Smooth muscle cell (in vitro differentiated cells): Measurements from ENCODE around the gene CTDSPL. TPM values are rescaled to one million over a fixed set of nuclear protein-coding genes. Genes with fewer than 3 reads are reported as not detected.

Experiments used
- DNase-seq: peaks from one replicate; lab custom pipeline; 2025; ENCODE audit not compliant: unreplicated experiment; lab: John Stamatoyannopoulos, UW
- H2AFZ ChIP-seq: fragments of 200-600 bp; sonication (generic); 2 replicates; pipeline ENCODE4 v1.6.0; 2016; ENCODE audit warnings: antibody characterized with exemption, low read depth, mild to moderate bottlenecking
- H3F3A ChIP-seq: fragments of 200-600 bp; sonication (generic); 2 replicates; pipeline ENCODE4 v1.6.0; 2017; ENCODE audit warnings: antibody characterized with exemption, low read depth
- H3K27ac ChIP-seq: fragments of 200-600 bp; sonication (generic); 2 replicates; pipeline ENCODE4 v1.5.1; 2016; ENCODE audit warnings: low read depth, mild to moderate bottlenecking
- H3K27me3 ChIP-seq: fragments of 200-600 bp; sonication (generic); 2 replicates; pipeline ENCODE4 v1.6.1; 2016; ENCODE audit warnings: low read depth, mild to moderate bottlenecking
- H3K36me3 ChIP-seq: fragments of 200-600 bp; sonication (generic); 2 replicates; pipeline ENCODE4 v1.5.1; 2016; ENCODE audit warnings: low read depth
- H3K4me1 ChIP-seq: fragments of 200-600 bp; sonication (generic); 2 replicates; pipeline ENCODE4 v1.5.1; 2016; ENCODE audit warnings: low read depth
- H3K4me2 ChIP-seq: fragments of 200-600 bp; sonication (generic); 2 replicates; pipeline ENCODE4 v1.6.0; 2016; ENCODE audit warnings: mild to moderate bottlenecking
- H3K4me3 ChIP-seq: fragments of 200-600 bp; sonication (generic); 2 replicates; pipeline ENCODE4 v1.5.1; 2016; ENCODE audit warnings: mild to moderate bottlenecking
- H3K79me2 ChIP-seq: fragments of 200-600 bp; sonication (generic); 2 replicates; pipeline ENCODE4 v1.6.0; 2016; ENCODE audit warnings: low read depth, mild to moderate bottlenecking
- H3K9ac ChIP-seq: fragments of 200-600 bp; sonication (generic); 2 replicates; pipeline ENCODE4 v1.6.0; 2016; ENCODE audit warnings: low read depth
- H3K9me3 ChIP-seq: fragments of 200-600 bp; sonication (generic); replicated peaks from 2 replicates; pipeline ENCODE4 v1.5.1; 2016; ENCODE audit warnings: low read depth
- H4K20me1 ChIP-seq: fragments of 200-600 bp; sonication (generic); 2 replicates; pipeline ENCODE4 v1.6.0; 2016; ENCODE audit warnings: low read depth
- WGBS: methylation state at CpG from one replicate; pipeline ENCODE4 v1.1.7; 2016; ENCODE audit warnings: low lambda C conversion rate; 5-methylcytosine and 5-hydroxymethylcytosine counted together
- polyA plus RNA-seq: library from polyadenylated mRNA; unstranded; fragments of >200 nt; fragmentation: Nextera tagmentation; extraction: Ambion mirVana; gene quantifications from 2 replicates; pipeline ENCODE4 v1.2.1, GENCODE V29; 2016
- total RNA-seq: library from RNA; depleted of rRNA; stranded (reverse); fragments of >200 nt; gene quantifications from 2 replicates; pipeline ENCODE4 v1.2.3, GENCODE V29; 2014
- TF ChIP-seq, protein P1 (sequence below): fragments of 200-600 bp; sonication (generic); IDR thresholded peaks from 2 replicates; pipeline ENCODE4 v1.5.1; 2017; ENCODE audit warnings: borderline replicate concordance, mild to moderate bottlenecking, antibody characterized with exemption; ENCODE audit not compliant: insufficient read depth, poor library complexity, severe bottlenecking

Gene CTDSPL
- total and polyA plus RNA-seq, 2 experiments from 2014 or later: 31.3 to 34.3 TPM

GRCh38 chr3:38017445-38018295 lies 156.0 kb downstream of the CTDSPL start:
- TF ChIP-seq, protein P1, sequence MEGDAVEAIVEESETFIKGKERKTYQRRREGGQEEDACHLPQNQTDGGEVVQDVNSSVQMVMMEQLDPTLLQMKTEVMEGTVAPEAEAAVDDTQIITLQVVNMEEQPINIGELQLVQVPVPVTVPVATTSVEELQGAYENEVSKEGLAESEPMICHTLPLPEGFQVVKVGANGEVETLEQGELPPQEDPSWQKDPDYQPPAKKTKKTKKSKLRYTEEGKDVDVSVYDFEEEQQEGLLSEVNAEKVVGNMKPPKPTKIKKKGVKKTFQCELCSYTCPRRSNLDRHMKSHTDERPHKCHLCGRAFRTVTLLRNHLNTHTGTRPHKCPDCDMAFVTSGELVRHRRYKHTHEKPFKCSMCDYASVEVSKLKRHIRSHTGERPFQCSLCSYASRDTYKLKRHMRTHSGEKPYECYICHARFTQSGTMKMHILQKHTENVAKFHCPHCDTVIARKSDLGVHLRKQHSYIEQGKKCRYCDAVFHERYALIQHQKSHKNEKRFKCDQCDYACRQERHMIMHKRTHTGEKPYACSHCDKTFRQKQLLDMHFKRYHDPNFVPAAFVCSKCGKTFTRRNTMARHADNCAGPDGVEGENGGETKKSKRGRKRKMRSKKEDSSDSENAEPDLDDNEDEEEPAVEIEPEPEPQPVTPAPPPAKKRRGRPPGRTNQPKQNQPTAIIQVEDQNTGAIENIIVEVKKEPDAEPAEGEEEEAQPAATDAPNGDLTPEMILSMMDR: no peak
- WGBS: 65% methylated on average over 9 of the region's 9 CpGs
- H3K36me3 ChIP-seq: peaks cover 8% of the 10 kb centered on the region

GRCh38 chr3:38018296-38019266 lies 156.9 kb downstream of the CTDSPL start:
- no peaks in the 10 kb centered on the region for H3K9me3 ChIP-seq
- H3K36me3 ChIP-seq: peaks cover 8% of the 10 kb centered on the region
- no peaks in the 10 kb centered on the region for H3K27me3 ChIP-seq
- no peak for DNase-seq
- H3K9ac ChIP-seq: no peak overlapping the region
- no peak overlapping the region for H3K27ac ChIP-seq
- no peaks in the 10 kb centered on the region for H3K4me1 ChIP-seq
- WGBS: 84% methylated on average over 13 of the region's 13 CpGs
- peaks cover 32% of the 10 kb centered on the region for H4K20me1 ChIP-seq
- TF ChIP-seq, protein P1: no peak
- H2AFZ ChIP-seq: no peak overlapping the region
- H3F3A ChIP-seq: no peaks in the 10 kb centered on the region
- no peak overlapping the region for H3K4me2 ChIP-seq
- no peak overlapping the region for H3K4me3 ChIP-seq
- H3K79me2 ChIP-seq: no peaks in the 10 kb centered on the region

More at GRCh38 chr3:38017445-38018295, 156.0 kb downstream of the CTDSPL start:
- Histone ChIP-seq H4K20me1 (peaks cover 23% of the 10 kb centered on the region), H3K9ac (no peak overlapping the region), H3K9me3 (no peaks in the 10 kb centered on the region), H3F3A (no peaks in the 10 kb centered on the region), H3K79me2 (no peaks in the 10 kb centered on the region), H3K27me3 (no peaks in the 10 kb centered on the region), H3K4me1 (no peaks in the 10 kb centered on the region), H3K4me3 (no peak overlapping the region), H3K27ac (no peak overlapping the region), H2AFZ (no peak overlapping the region), H3K4me2 (no peak overlapping the region)
- no peak for DNase-seq

DNA sequence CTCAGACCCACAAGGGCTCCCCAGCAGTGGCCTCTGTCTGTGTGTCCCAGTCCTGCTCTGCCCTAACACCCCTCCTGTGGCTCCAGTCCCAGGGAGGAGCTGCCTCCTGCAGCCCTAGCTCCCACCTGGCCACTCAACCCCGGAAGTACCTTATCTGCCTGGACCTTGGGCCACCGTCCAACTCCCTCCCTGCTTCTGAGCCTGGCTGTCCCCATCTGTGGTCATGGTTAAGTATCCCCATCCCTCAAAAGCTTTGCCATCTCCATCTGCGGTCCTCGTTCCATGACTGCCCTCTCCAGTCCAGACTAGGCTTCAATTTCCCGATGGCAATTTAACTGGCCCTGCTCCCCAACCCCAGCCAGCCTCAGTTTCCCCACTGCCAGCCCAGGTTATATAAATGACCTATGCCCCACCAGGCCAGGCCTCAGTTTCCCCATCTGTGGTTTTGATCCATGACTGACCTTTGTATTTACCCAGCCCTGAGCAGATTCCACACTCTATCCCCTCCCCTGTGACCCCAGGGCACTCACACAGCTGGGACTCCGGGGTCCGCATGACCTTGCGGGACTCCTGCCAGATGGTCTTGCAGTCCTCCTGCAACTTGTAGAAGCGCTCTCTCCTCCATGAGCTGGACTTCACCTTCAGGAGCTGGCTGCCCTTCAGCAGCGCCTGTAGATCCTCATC lies 158.1 kb downstream of the CTDSPL start:
- Histone ChIP-seq H3K9ac (no peak overlapping the region), H2AFZ (no peak overlapping the region), H4K20me1 (peaks cover 39% of the 10 kb centered on the region), H3K4me1 (no peaks in the 10 kb centered on the region), H3K4me3 (no peak overlapping the region), H3K9me3 (no peaks in the 10 kb centered on the region), H3F3A (no peaks in the 10 kb centered on the region), H3K79me2 (no peaks in the 10 kb centered on the region), H3K36me3 (peaks cover 3% of the 10 kb centered on the region), H3K4me2 (no peak overlapping the region), H3K27me3 (no peaks in the 10 kb centered on the region), H3K27ac (no peak overlapping the region)
- no peak for DNase-seq
- TF ChIP-seq, protein P1: no peak
- 95% methylated on average over 10 of the region's 10 CpGs for WGBS
